Panc1 (cell line): ENCODE results near the gene CACNA1E. TPM values are rescaled to one million over a fixed set of nuclear protein-coding genes. Genes with fewer than 3 reads are reported as not detected.

Experiments
- ATAC-seq: fragments of 200-7000 bp; cut with Tn5 transposase; 2 replicates; pipeline ENCODE4 v1.9.1; 2020; ENCODE audit warnings: mild to moderate bottlenecking, moderate library complexity
- BruUV-seq: library from RNA; stranded (reverse); fragments of 400-500 nt; replicated peaks from 2 replicates; lab custom pipeline; 2021; lab: Mats Ljungman, UMichigan
- CTCF ChIA-PET: fragments of 300-600 bp; sonication (Branson Sonifier 250); formaldehyde crosslinking; loops from one replicate; lab custom pipeline; 2022; ENCODE audit warnings: antibody characterized with exemption; lab: Charles Lee
- POLR2A ChIA-PET: fragments of 300-600 bp; sonication (Branson Sonifier 250); formaldehyde crosslinking; loops from one replicate; lab custom pipeline; 2022; ENCODE audit warnings: antibody characterized with exemption; lab: Charles Lee
- DNase-seq: peaks from one replicate; pipeline ENCODE4 v3.0.0-alpha.2; 2010; ENCODE audit warnings: low read depth, low spot score
- H3K27ac ChIP-seq: 2 replicates; pipeline ENCODE4 v1.5.1; 2011; ENCODE audit warnings: mild to moderate bottlenecking, low read length, inconsistent platforms
- H3K27me3 ChIP-seq: fragments of 200-500 bp; sonication (Bioruptor generic); 2 replicates; pipeline ENCODE4 v1.6.0; 2014; ENCODE audit warnings: low read length, inconsistent platforms; ENCODE audit not compliant: control insufficient read depth, insufficient read depth
- H3K36me3 ChIP-seq: fragments of 200-500 bp; sonication (Bioruptor generic); 2 replicates; pipeline ENCODE4 v1.5.1; 2014; ENCODE audit warnings: inconsistent platforms, mild to moderate bottlenecking, low read length, moderate library complexity; ENCODE audit not compliant: control insufficient read depth, insufficient read depth
- H3K4me1 ChIP-seq: 2 replicates; pipeline ENCODE4 v1.5.1; 2011; ENCODE audit warnings: inconsistent platforms, mild to moderate bottlenecking, low read length, moderate library complexity; ENCODE audit not compliant: control insufficient read depth, insufficient read depth
- H3K4me3 ChIP-seq, 2 experiments: 2 replicates each; pipeline ENCODE4 v1.5.1; 2011 to 2012; ENCODE audit warnings: low read depth in 2 of 2, low read length in 2 of 2, mild to moderate bottlenecking in 2 of 2, inconsistent platforms in 1 of 2, moderate library complexity in 1 of 2
- H3K9me3 ChIP-seq: fragments of 200-500 bp; sonication (Bioruptor generic); 2 replicates; pipeline ENCODE4 v1.5.1; 2014; ENCODE audit warnings: low read depth, mild to moderate bottlenecking, inconsistent platforms, low read length, moderate library complexity; ENCODE audit not compliant: control insufficient read depth, insufficient read depth
- CTCF ChIP-seq: fragments of 450-650 bp; IDR thresholded peaks from 2 replicates; pipeline ENCODE4 v1.5.1; 2017; ENCODE audit warnings: mild to moderate bottlenecking
- POLR2AphosphoS5 ChIP-seq: IDR thresholded peaks from 2 replicates; pipeline ENCODE4 v1.6.1; 2012; ENCODE audit warnings: mild to moderate bottlenecking, low read depth, low read length, moderate library complexity
- REST ChIP-seq, 2 experiments: IDR thresholded peaks; 2 replicates each; pipeline ENCODE4 v1.6.1; 2011 to 2012; ENCODE audit warnings: low read depth in 2 of 2, control low read depth in 1 of 2, low read length in 1 of 2, mild to moderate bottlenecking in 1 of 2, moderate library complexity in 1 of 2; ENCODE audit not compliant: insufficient read depth in 1 of 2
- SIN3A ChIP-seq: IDR thresholded peaks from 2 replicates; pipeline ENCODE4 v1.6.1; 2012; ENCODE audit warnings: low read depth, mild to moderate bottlenecking, low read length, moderate library complexity, borderline replicate concordance; ENCODE audit not compliant: insufficient read depth
- TCF7L2 ChIP-seq: IDR thresholded peaks from 2 replicates; pipeline ENCODE4 v1.6.1; 2011; ENCODE audit warnings: mild to moderate bottlenecking, low read depth, low read length, inconsistent platforms
- in situ Hi-C: cut with HindIII; loops from 2 replicates; pipeline ENCODE4 v1.10.0; 2016; ENCODE audit warnings: low sequenced_read_pairs, low pct_unique_long_range_greater_than_20kb
- intact Hi-C: fragments of 100-400 bp; cut with micrococcal nuclease; formaldehyde crosslinking; loops from one replicate; pipeline ENCODE4 v1.10.0; 2022; ENCODE audit not compliant: unreplicated experiment
- total RNA-seq: library from RNA; stranded (reverse); gene quantifications from one replicate; pipeline ENCODE4 v1.2.1, GENCODE V29; 2021; ENCODE audit not compliant: unreplicated experiment

Gene CACNA1E
- total RNA-seq, 1 experiment from 2014 or later = not detected

- Histone ChIP-seq H3K36me3 (no peaks in the 10 kb centered on the region), H3K27ac (no peak overlapping the region), H3K4me1 (no peaks in the 10 kb centered on the region), H3K27me3 (peaks cover 2% of the 10 kb centered on the region; the same call in 1 of the 2 replicates), H3K4me3 (no peak overlapping the region), H3K9me3 (no peaks in the 10 kb centered on the region)
- ChIA-PET CTCF (no interaction called here), POLR2A (no interaction called here)
- TF ChIP-seq TCF7L2 = no peak
- TF ChIP-seq SIN3A = no peak
- TF ChIP-seq REST (IDR thresholded peaks at IDR 0.05; ENCODE audit: insufficient read depth in 1 of 2, low read depth in 2 of 2, low read length in 1 of 2) = no peak
- no peak for TF ChIP-seq POLR2AphosphoS5
- peak; percentile 20 for TF ChIP-seq CTCF
- intact Hi-C loops = no loop called here
- in situ Hi-C loops = no loop called here
- BruUV-seq = no TSS peak
- ATAC-seq (no peak), DNase-seq (no peak)
Measured at GRCh38 chr1:181497870-181498269, 14.6 kb downstream of the CACNA1E start.

- in situ Hi-C loops (no loop called here), intact Hi-C loops (no loop called here)
- Histone ChIP-seq H3K27me3 (peaks cover 2% of the 10 kb centered on the region; the same call in 1 of the 2 replicates), H3K4me1 (no peaks in the 10 kb centered on the region), H3K9me3 (no peaks in the 10 kb centered on the region), H3K27ac (no peak overlapping the region), H3K36me3 (no peaks in the 10 kb centered on the region), H3K4me3 (no peak overlapping the region)
- DNase-seq (no peak), ATAC-seq (no peak)
- TF ChIP-seq SIN3A = no peak
- no peak for TF ChIP-seq REST (IDR thresholded peaks at IDR 0.05; ENCODE audit: insufficient read depth in 1 of 2, low read depth in 2 of 2, low read length in 1 of 2)
- no peak for TF ChIP-seq POLR2AphosphoS5
- no peak for TF ChIP-seq CTCF
- no peak for TF ChIP-seq TCF7L2
- no TSS peak for BruUV-seq
- CTCF ChIA-PET = no interaction called here
- POLR2A ChIA-PET = no interaction called here
Measured at GRCh38 chr1:181499825-181500224, 16.5 kb downstream of the CACNA1E start.
